Stomach (tissue), 4 donors: Measurements from ENCODE around the gene SLC13A2.

ENCODE experiments used
- EP300 ChIP-seq: sonication (generic); formaldehyde crosslinking; IDR thresholded peaks from one replicate; pipeline ENCODE4 v1.6.1; 2017; ENCODE audit warnings: antibody characterized with exemption
- POLR2A ChIP-seq, 4 donors: fragments of 450-650 bp; IDR thresholded peaks; one replicate each; pipeline ENCODE4 v1.6.1; 2016; ENCODE audit warnings: antibody characterized with exemption in 4 of 4, control low read depth in 2 of 4, mild to moderate bottlenecking in 1 of 4, moderate library complexity in 1 of 4
- POLR2AphosphoS5 ChIP-seq, 3 donors: sonication (generic); formaldehyde crosslinking; IDR thresholded peaks; one replicate each; pipeline ENCODE4 v1.6.1; 2016; ENCODE audit warnings: antibody characterized with exemption in 3 of 3
- TF ChIP-seq, protein P1 (sequence below), 7 experiments: fragments of 450-650 bp in 4 of 7; fragments of 200-600 bp in 3 of 7; sonication (generic) in 3 of 7; IDR thresholded peaks; one replicate each; pipeline ENCODE4 v1.5.1; 2016 to 2019; ENCODE audit warnings: antibody characterized with exemption in 7 of 7, control low read depth in 2 of 7, mild to moderate bottlenecking in 1 of 7

DNA sequence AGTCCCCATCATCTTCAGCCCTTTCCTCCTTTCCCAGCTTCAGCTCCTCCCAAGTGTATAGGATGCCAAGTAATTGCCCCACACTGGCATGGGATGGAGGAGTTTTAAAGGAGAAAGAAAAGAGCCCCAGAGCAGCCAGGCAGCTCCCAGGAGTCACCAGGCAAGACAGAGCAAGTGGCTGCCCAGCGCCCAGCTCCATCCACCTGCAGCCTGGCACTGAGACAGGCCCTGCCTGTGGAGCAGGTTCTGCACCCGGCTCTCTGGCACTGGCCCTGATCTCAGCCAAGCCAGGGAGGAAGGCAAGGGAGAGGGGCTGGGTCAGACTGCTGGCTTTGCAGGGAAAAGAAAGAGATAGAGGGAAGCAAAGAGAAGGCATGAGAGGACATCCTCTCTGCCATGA lies 54.4 kb downstream of the SLC13A2 start:
- TF ChIP-seq POLR2AphosphoS5 (IDR thresholded peaks at IDR 0.05) = no peak
- TF ChIP-seq, protein P1, sequence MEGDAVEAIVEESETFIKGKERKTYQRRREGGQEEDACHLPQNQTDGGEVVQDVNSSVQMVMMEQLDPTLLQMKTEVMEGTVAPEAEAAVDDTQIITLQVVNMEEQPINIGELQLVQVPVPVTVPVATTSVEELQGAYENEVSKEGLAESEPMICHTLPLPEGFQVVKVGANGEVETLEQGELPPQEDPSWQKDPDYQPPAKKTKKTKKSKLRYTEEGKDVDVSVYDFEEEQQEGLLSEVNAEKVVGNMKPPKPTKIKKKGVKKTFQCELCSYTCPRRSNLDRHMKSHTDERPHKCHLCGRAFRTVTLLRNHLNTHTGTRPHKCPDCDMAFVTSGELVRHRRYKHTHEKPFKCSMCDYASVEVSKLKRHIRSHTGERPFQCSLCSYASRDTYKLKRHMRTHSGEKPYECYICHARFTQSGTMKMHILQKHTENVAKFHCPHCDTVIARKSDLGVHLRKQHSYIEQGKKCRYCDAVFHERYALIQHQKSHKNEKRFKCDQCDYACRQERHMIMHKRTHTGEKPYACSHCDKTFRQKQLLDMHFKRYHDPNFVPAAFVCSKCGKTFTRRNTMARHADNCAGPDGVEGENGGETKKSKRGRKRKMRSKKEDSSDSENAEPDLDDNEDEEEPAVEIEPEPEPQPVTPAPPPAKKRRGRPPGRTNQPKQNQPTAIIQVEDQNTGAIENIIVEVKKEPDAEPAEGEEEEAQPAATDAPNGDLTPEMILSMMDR (IDR thresholded peaks at IDR 0.05) = no peak
- TF ChIP-seq POLR2A (IDR thresholded peaks at IDR 0.05) = no peak
- no peak for TF ChIP-seq EP300
